ENCODE measurements around the gene ELOVL5.

ELOVL5 gene

GRCh38 chr6:53281518-53282215 lies 67.1 kb downstream of the ELOVL5 start:
- H3K36me3 Mint-ChIP-seq (ENCODE audit: low read depth) = peaks cover 54% of the 10 kb centered on the region

GRCh38 chr6:53280207-53280606 lies 68.5 kb downstream of the ELOVL5 start:
- H3K36me3 Mint-ChIP-seq (ENCODE audit: low read depth) = peaks cover 62% of the 10 kb centered on the region
- intact Hi-C loops (cut with micrococcal nuclease) = no loop called here
- H3K27ac Mint-ChIP-seq = peak overlapping the region; percentile 41
- H3K9me3 Mint-ChIP-seq = no peaks in the 10 kb centered on the region
- H3K4me1 Mint-ChIP-seq (ENCODE audit: low read depth) = peaks cover 46% of the 10 kb centered on the region
- H3K4me3 Mint-ChIP-seq = no peak overlapping the region
- H3K27me3 Mint-ChIP-seq = no peaks in the 10 kb centered on the region

More at GRCh38 chr6:53281518-53282215, 67.1 kb downstream of the ELOVL5 start:
- H3K4me3 Mint-ChIP-seq = no peak overlapping the region
- intact Hi-C loops (cut with micrococcal nuclease) = no loop called here
- peaks cover 46% of the 10 kb centered on the region for H3K4me1 Mint-ChIP-seq (ENCODE audit: low read depth)
- H3K27me3 Mint-ChIP-seq = no peaks in the 10 kb centered on the region
- no peak overlapping the region for H3K27ac Mint-ChIP-seq
- H3K9me3 Mint-ChIP-seq = no peaks in the 10 kb centered on the region

- H3K36me3 Mint-ChIP-seq (ENCODE audit: low read depth) = peaks cover 65% of the 10 kb centered on the region
- H3K27ac Mint-ChIP-seq = peak overlapping the region; percentile 41
- no peak overlapping the region for H3K4me3 Mint-ChIP-seq
- H3K9me3 Mint-ChIP-seq = no peaks in the 10 kb centered on the region
- intact Hi-C loops (cut with micrococcal nuclease) = no loop called here
- peaks cover 46% of the 10 kb centered on the region for H3K4me1 Mint-ChIP-seq (ENCODE audit: low read depth)
- no peaks in the 10 kb centered on the region for H3K27me3 Mint-ChIP-seq
Measured at GRCh38 chr6:53279293-53279692, 69.5 kb downstream of the ELOVL5 start.

DNA sequence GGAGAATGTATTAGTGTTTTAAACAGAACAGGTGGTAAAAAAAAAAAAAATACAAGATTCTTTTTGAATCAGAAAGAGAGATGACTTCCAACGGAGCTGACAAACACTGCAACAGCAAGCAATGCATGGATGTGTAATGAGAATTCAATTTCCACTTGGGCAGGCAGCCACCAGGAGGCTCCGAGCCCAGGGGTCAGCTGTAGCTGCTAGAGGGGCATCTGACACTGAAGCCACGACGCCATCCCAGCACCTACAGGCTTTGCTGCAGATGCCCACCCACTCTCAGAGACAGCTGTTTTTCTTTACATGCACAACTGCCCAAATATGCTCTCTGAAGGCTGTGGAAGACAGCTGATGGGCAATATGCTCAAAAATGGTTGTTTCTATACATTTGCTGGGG lies 75.4 kb downstream of the ELOVL5 start:
- intact Hi-C loops (cut with micrococcal nuclease) = no loop called here
- Mint-ChIP-seq H3K36me3 (ENCODE audit: low read depth) (peaks cover 100% of the 10 kb centered on the region), H3K9me3 (no peaks in the 10 kb centered on the region), H3K27me3 (no peaks in the 10 kb centered on the region), H3K27ac (no peak overlapping the region), H3K4me1 (ENCODE audit: low read depth) (peaks cover 12% of the 10 kb centered on the region), H3K4me3 (no peak overlapping the region)

DNA sequence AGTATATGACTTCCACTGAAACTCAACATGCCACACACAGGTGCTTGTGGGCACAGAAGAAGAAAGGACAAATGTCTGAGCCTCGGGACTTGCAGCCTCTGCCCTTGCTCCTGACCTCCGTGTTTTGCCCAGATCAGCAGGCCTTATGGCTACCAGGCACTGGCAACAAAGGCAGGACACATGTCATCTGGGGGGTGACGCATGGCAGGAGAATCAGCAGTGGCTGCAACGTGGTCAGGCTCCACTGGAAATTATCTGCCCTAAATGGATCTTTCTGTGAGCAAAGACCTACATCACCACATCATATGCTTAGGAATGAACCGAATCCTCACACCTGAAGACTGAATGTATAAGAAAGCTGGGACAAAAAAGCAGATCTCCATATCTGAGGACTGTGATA lies 78.9 kb downstream of the ELOVL5 start:
- H3K36me3 Mint-ChIP-seq (ENCODE audit: low read depth) = peaks cover 88% of the 10 kb centered on the region
- no peak overlapping the region for H3K4me3 Mint-ChIP-seq
- H3K4me1 Mint-ChIP-seq (ENCODE audit: low read depth) = peaks cover 22% of the 10 kb centered on the region
- no peaks in the 10 kb centered on the region for H3K9me3 Mint-ChIP-seq
- intact Hi-C loops (cut with micrococcal nuclease) = no loop called here
- no peak overlapping the region for H3K27ac Mint-ChIP-seq
- no peaks in the 10 kb centered on the region for H3K27me3 Mint-ChIP-seq

- no peaks in the 10 kb centered on the region for H3K27me3 Mint-ChIP-seq
- no peak overlapping the region for H3K27ac Mint-ChIP-seq
- intact Hi-C loops (cut with micrococcal nuclease) = no loop called here
- no peak overlapping the region for H3K4me3 Mint-ChIP-seq
- H3K4me1 Mint-ChIP-seq (ENCODE audit: low read depth) = peaks cover 30% of the 10 kb centered on the region
- peaks cover 88% of the 10 kb centered on the region for H3K36me3 Mint-ChIP-seq (ENCODE audit: low read depth)
- no peaks in the 10 kb centered on the region for H3K9me3 Mint-ChIP-seq
Measured at GRCh38 chr6:53268858-53269608, 79.7 kb downstream of the ELOVL5 start.

DNA sequence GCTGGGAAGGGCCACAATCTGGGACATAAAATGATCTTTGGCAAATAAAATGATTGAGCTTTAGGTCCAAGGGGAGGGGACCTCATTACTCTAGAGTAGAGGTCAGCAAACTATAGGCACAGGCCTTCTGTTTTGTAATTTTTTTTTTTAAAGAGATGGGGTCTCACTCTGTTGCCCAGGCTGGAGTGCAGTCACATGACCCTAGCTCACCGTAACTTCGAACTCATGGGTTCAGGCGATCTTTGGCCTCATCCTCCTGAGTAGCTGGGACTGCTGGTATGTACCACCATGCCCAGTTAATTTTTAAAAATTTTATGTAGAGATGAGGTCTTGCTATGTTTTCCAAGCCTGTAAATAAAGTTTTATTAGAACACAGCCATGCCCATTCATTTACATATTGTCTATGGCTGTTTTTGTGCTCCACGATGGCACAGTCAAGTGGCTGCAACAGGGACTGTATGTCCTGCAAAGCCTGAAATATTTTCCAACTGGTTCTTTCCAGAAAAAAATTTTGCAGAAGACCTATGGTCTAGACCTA lies 82.1 kb downstream of the ELOVL5 start:
- Mint-ChIP-seq H3K27me3 (no peaks in the 10 kb centered on the region), H3K4me1 (ENCODE audit: low read depth) (peaks cover 34% of the 10 kb centered on the region), H3K36me3 (ENCODE audit: low read depth) (peaks cover 88% of the 10 kb centered on the region), H3K9me3 (no peaks in the 10 kb centered on the region), H3K4me3 (no peak overlapping the region), H3K27ac (no peak overlapping the region)
- intact Hi-C loops (cut with micrococcal nuclease) = no loop called here

- intact Hi-C loops (cut with micrococcal nuclease) = no loop called here
Measured at GRCh38 chr6:53264915-53265607, 83.7 kb downstream of the ELOVL5 start.

DNA sequence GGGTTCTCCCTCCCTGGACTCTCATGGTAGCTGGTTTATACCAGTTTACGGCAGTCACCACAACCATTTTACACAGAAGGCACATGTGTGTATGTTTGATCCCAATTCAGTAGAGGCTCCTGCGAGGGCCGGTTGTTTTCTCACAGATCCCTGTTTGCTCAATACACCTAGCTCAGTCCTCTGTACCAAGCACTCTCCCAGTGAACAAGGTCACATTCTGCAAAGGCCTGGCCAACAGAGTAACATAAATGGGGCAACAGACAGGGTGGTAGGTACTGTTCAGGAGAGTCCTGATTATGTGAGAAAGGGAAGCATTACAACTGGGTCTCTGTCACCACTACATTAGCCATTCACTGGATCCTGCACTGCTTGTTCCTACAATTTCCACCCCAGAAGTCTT lies 84.4 kb downstream of the ELOVL5 start:
- Mint-ChIP-seq H3K36me3 (ENCODE audit: low read depth) (peaks cover 88% of the 10 kb centered on the region), H3K9me3 (peaks cover 9% of the 10 kb centered on the region), H3K27ac (peak overlapping the region; percentile 0), H3K4me3 (no peak overlapping the region), H3K4me1 (ENCODE audit: low read depth) (peaks cover 28% of the 10 kb centered on the region), H3K27me3 (no peaks in the 10 kb centered on the region)
- intact Hi-C loops (cut with micrococcal nuclease) = no loop called here

More at GRCh38 chr6:53264915-53265607, 83.7 kb downstream of the ELOVL5 start:
- no peak overlapping the region for H3K27ac Mint-ChIP-seq
- peaks cover 88% of the 10 kb centered on the region for H3K36me3 Mint-ChIP-seq (ENCODE audit: low read depth)
- no peak overlapping the region for H3K4me3 Mint-ChIP-seq
- no peaks in the 10 kb centered on the region for H3K27me3 Mint-ChIP-seq
- H3K4me1 Mint-ChIP-seq (ENCODE audit: low read depth) = peaks cover 34% of the 10 kb centered on the region
- H3K9me3 Mint-ChIP-seq = peaks cover 2% of the 10 kb centered on the region

GRCh38 chr6:53263917-53264316 lies 84.8 kb downstream of the ELOVL5 start:
- intact Hi-C loops (cut with micrococcal nuclease) = no loop called here
- Mint-ChIP-seq H3K4me1 (ENCODE audit: low read depth) (peaks cover 28% of the 10 kb centered on the region), H3K36me3 (ENCODE audit: low read depth) (peaks cover 88% of the 10 kb centered on the region), H3K4me3 (no peak overlapping the region), H3K27ac (peak overlapping the region; percentile 0), H3K9me3 (peaks cover 13% of the 10 kb centered on the region), H3K27me3 (no peaks in the 10 kb centered on the region)

GRCh38 chr6:53259860-53260580 lies 88.7 kb downstream of the ELOVL5 start:
- Mint-ChIP-seq H3K4me1 (ENCODE audit: low read depth) (peaks cover 14% of the 10 kb centered on the region), H3K27ac (no peak overlapping the region), H3K27me3 (no peaks in the 10 kb centered on the region), H3K4me3 (no peak overlapping the region), H3K9me3 (peaks cover 19% of the 10 kb centered on the region), H3K36me3 (ENCODE audit: low read depth) (peaks cover 83% of the 10 kb centered on the region)
- intact Hi-C loops (cut with micrococcal nuclease) = no loop called here

- intact Hi-C loops (cut with micrococcal nuclease) = no loop called here
- Mint-ChIP-seq H3K27me3 (no peaks in the 10 kb centered on the region), H3K27ac (no peak overlapping the region), H3K4me3 (no peak overlapping the region), H3K4me1 (ENCODE audit: low read depth) (peaks cover 1% of the 10 kb centered on the region), H3K9me3 (peaks cover 19% of the 10 kb centered on the region), H3K36me3 (ENCODE audit: low read depth) (peaks cover 71% of the 10 kb centered on the region)
Measured at GRCh38 chr6:53258774-53259155, 90.0 kb downstream of the ELOVL5 start.

GRCh38 chr6:53258076-53258773 lies 90.5 kb downstream of the ELOVL5 start:
- no peaks in the 10 kb centered on the region for H3K27me3 Mint-ChIP-seq
- H3K4me3 Mint-ChIP-seq = no peak overlapping the region
- no peaks in the 10 kb centered on the region for H3K4me1 Mint-ChIP-seq (ENCODE audit: low read depth)
- intact Hi-C loops (cut with micrococcal nuclease) = no loop called here
- H3K9me3 Mint-ChIP-seq = peaks cover 19% of the 10 kb centered on the region
- no peak overlapping the region for H3K27ac Mint-ChIP-seq
- peaks cover 66% of the 10 kb centered on the region for H3K36me3 Mint-ChIP-seq (ENCODE audit: low read depth)
